Measurements from ENCODE around the gene CFHR5. TPM values are rescaled to one million over a fixed set of nuclear protein-coding genes. Genes with fewer than 3 reads are reported as not detected.

Gene CFHR5
- polyA plus RNA-seq, 2 of the 4 experiments (the other 2 are of a cell fraction) = not detected

DNA sequence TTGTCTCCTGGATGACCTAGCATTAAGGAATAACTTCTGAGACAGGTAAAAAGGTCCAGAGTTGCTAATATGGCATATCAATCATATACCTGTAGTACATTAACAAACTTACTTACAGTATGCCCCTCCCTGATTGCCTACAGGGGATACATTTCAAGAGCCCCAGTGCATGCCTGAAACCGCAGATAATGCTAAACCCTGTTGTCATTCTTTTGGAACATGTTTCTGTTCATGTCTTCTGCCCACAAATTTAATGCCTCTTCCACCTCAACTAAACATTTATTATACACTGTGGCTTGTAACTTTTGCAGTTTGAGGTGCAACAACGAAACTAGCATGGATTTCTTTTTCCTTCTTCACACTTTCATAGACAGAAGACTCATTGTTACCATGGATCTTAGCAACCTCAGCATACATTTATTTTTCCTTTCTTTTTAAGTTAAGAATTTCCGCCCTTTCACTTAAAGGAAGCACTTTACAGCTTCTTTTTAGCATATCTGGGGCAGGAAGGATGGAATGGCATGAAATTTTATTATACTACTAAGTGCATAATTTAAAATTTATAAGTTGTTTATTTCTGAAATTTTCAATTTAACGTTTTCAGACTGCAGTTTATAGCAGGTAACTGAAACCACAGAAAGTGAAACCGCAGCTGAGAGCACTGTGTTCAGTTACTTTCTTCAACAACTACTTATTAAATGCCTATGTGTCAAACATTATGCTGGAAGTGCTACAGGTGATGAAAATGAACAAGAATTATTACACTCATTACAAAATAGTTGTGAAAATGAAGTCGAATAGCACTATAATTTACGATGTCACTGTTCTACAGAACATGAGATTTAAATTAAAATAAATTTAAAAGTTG lies 64.4 kb downstream of the CFHR5 start (continued):
- TF ChIP-seq, protein P1, sequence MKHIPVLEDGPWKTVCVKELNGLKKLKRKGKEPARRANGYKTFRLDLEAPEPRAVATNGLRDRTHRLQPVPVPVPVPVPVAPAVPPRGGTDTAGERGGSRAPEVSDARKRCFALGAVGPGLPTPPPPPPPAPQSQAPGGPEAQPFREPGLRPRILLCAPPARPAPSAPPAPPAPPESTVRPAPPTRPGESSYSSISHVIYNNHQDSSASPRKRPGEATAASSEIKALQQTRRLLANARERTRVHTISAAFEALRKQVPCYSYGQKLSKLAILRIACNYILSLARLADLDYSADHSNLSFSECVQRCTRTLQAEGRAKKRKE (CRISPR knock-in tag; IDR thresholded peaks at IDR 0.05; ENCODE audit: low read depth) = no peak
- TF ChIP-seq, protein P2, sequence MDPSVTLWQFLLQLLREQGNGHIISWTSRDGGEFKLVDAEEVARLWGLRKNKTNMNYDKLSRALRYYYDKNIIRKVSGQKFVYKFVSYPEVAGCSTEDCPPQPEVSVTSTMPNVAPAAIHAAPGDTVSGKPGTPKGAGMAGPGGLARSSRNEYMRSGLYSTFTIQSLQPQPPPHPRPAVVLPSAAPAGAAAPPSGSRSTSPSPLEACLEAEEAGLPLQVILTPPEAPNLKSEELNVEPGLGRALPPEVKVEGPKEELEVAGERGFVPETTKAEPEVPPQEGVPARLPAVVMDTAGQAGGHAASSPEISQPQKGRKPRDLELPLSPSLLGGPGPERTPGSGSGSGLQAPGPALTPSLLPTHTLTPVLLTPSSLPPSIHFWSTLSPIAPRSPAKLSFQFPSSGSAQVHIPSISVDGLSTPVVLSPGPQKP (IDR thresholded peaks at IDR 0.05; ENCODE audit: low read depth, low read length) = no peak
- TF ChIP-seq RFX5 (IDR thresholded peaks at IDR 0.05) = no peak

GRCh38 chr1:197042676-197043341 lies 65.5 kb downstream of the CFHR5 start:
- H3K27ac ChIP-seq = peak overlapping the region; percentile 45 to 50; a peak in 2 of 6 replicates
- CTCF ChIA-PET = interaction anchor here (1.0 kb wide), 1 partner anchor 18 kb away, joined by 3 read pairs; no protein-coding TSS in a partner anchor

More at GRCh38 chr1:197042676-197043341, 65.5 kb downstream of the CFHR5 start:
- Histone ChIP-seq H3K4me2 (peak overlapping the region; percentile 43), H3K4me3 (no peak overlapping the region), H3K4me1 (peaks cover 18% of the 10 kb centered on the region; the same call in 2 of the 3 replicates), H3K9me3 (no peaks in the 10 kb centered on the region)
- WGBS (ENCODE audit: missing lambda C conversion rate) = 59% methylated on average over 4 of the region's 4 CpGs
- POLR2A ChIA-PET = interaction anchor here (0.6 kb wide), 1 partner anchor 19 kb away, joined by 3 read pairs; no protein-coding TSS in a partner anchor
- ATAC-seq (peak in 1 of 2 experiments; percentile 71; a peak in 3 of 6 replicates), FAIRE-seq (no peak), DNase-seq (ENCODE audit: low read depth in 1 of 2, low spot score in 1 of 2) (peak in 1 of 2 experiments; percentile 45)
- no peak for TF ChIP-seq POLR2AphosphoS2 (conservative IDR thresholded peaks at IDR 0.05; ENCODE audit: low read length)
- TF ChIP-seq, protein P3, sequence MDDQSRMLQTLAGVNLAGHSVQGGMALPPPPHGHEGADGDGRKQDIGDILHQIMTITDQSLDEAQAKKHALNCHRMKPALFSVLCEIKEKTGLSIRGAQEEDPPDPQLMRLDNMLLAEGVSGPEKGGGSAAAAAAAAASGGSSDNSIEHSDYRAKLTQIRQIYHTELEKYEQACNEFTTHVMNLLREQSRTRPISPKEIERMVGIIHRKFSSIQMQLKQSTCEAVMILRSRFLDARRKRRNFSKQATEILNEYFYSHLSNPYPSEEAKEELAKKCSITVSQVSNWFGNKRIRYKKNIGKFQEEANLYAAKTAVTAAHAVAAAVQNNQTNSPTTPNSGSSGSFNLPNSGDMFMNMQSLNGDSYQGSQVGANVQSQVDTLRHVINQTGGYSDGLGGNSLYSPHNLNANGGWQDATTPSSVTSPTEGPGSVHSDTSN (IDR thresholded peaks at IDR 0.05) = no peak
- no peak for TF ChIP-seq HOXB5 (CRISPR knock-in tag; IDR thresholded peaks at IDR 0.05)
- no peak for TF ChIP-seq MAX (IDR thresholded peaks at IDR 0.05)
- no peak for TF ChIP-seq GATA3 (IDR thresholded peaks at IDR 0.05; ENCODE audit: borderline replicate concordance)
- TF ChIP-seq CBX2 (IDR thresholded peaks at IDR 0.05; ENCODE audit: borderline replicate concordance, low read depth) = no peak
- no peak for TF ChIP-seq FOSB (CRISPR knock-in tag; IDR thresholded peaks at IDR 0.05)
- TF ChIP-seq KDM1A (IDR thresholded peaks at IDR 0.05; ENCODE audit: low read depth) = no peak
- TF ChIP-seq SMC3 (IDR thresholded peaks at IDR 0.05) = no peak
- TF ChIP-seq, protein P1 (CRISPR knock-in tag; IDR thresholded peaks at IDR 0.05; ENCODE audit: low read depth) = no peak
- TF ChIP-seq MYC (IDR thresholded peaks at IDR 0.05; ENCODE audit: borderline replicate concordance, low read length) = no peak
- TF ChIP-seq BCL3 (IDR thresholded peaks at IDR 0.05) = no peak
- TF ChIP-seq CHD2 (IDR thresholded peaks at IDR 0.05; ENCODE audit: low read length, partially characterized antibody) = no peak
- no peak for TF ChIP-seq CHD4 (IDR thresholded peaks at IDR 0.05; ENCODE audit: borderline replicate concordance)
- TF ChIP-seq HMGXB4 (CRISPR knock-in tag; IDR thresholded peaks at IDR 0.05; ENCODE audit: borderline replicate concordance) = no peak
- TF ChIP-seq MAFK (IDR thresholded peaks at IDR 0.05; ENCODE audit: partially characterized antibody) = no peak
- no peak for TF ChIP-seq RNF2 (IDR thresholded peaks at IDR 0.05; ENCODE audit: borderline replicate concordance, low read depth)
- no peak for TF ChIP-seq PHF8 (IDR thresholded peaks at IDR 0.05; ENCODE audit: borderline replicate concordance, low read depth)

Data from A549 (cell line).